ENCODE measurements around the gene CA5A.
"Not testable (repeated sequence)": the region's sequence is repeated elsewhere in the genome, so short reads cannot be mapped to it uniquely, and the experiment has no call there.

CA5A gene

GRCh38 chr16:87936375-87937230 lies at the start of gene CA5A:
Gene CA5A, minus strand, starts transcription at chr16:87936529. Its CDS starts 79 bp downstream, at chr16:87936450.
- no peak for DNase-seq (ENCODE audit: low read depth in 2 of 2)

DNA sequence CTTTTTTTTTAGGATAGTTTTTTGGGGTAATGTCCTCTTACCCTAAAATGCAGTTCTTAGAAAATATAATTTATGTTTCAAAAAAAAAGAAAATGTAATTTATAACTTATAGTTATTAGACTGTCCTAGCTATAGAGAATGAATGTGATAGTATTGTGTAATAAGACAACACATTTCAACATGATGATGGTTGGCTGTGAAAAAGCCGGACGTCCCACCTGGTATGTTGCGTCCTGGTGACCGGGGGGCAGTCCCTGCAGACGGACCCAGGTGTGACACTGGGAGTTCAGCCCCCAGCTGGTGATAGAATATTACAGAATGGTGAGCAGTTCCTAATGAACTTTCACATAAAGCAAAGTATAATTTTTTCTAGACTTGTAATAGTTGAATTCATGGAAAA lies 49.2 kb upstream of the CA5A start:
- not testable (repeated sequence) for DNase-seq (ENCODE audit: low read depth in 2 of 2)

DNA sequence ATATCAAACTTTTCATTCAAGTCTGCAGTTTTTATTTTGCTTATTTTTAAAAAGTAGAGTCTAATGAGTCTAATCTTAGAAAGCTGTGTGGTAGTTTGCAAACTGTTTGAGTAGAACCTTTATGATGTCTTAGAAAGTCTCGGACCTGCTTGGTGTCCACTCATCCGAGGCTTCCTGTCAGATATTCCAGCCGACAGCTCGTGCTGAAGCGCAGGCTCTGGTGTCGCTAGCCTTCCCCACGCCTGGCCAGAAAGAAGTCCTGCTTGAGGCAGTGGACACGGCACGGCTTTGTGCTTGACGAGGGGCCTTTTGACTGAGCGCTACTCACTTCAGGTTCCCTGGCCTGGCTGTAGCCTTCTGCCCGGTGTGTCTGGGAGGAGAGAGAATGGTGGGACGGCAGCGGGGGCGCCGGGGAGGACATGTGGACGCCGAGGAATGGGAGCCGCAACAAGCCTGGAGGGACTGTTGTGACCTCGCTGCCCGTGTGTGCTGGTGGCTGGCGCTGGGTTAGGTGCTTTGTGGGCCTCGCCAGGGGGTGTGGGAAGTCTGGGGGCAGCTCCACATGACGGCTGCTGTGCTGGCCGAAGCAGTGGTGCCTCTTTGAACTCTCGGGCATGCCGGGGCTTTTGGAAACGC lies 48.4 kb upstream of the CA5A start:
- no peak for DNase-seq (ENCODE audit: low read depth in 2 of 2)

- DNase-seq (ENCODE audit: low read depth in 2 of 2), result not testable (repeated sequence)
Measured at GRCh38 chr16:87984180-87984579, 47.9 kb upstream of the CA5A start.

GRCh38 chr16:87983737-87984097 lies 47.4 kb upstream of the CA5A start:
- DNase-seq (ENCODE audit: low read depth in 2 of 2), result not testable (repeated sequence)

DNA sequence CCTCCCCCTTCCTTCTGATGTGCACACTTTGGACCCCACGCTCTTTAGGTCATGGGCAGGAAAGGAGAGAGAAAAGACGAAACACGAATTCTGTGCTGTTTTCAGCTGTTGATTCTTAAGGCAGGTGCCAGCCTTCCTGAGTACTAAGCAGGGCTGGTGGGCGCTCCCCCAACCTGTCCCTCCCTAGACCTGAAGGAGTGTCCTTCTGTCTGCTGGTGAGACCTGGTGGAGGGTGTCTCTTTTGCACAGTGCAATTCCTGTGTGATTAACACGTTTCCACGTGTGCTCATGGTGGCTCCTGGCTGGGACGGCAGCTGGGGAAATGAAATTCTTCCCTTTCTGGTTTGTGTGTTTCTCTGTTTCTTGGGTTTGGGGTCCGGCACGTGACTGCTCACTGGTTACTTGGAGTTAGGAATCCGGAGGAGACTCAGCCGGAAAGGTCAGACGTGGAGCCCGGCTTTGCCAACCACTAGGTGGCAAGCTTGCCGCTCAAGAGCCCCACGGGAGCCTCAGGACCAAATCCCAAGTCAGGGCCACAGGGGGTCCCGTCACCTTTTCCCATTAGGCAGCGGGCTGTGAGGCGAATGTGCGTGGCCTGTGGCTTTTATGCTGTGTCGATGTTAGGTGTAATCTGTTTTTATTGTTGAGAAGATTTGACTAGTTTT lies 46.9 kb upstream of the CA5A start:
- not testable (repeated sequence) for DNase-seq (ENCODE audit: low read depth in 2 of 2)

DNA sequence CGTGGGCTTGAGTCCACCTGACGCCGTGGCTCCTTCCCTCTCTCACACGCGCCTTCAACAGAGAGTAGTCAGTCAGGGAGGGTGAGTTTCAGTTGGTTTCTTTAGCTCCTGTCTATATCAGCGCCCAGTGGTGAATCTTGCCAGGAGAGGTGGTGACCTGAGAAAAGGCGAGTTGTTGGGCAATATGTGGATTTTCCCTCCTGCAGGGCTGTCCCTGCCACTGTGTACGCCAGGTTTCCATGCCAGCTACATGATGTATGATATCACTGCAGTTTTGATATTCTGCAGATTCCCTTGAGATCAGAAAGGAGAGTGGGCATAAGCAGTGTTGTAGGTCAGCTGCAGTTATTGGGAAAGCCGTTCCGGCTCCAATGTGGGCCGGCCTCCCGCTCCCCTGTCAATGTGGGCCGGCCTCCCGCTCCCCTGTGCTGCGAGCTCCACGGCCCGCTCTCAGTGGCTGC lies 46.3 kb upstream of the CA5A start:
- DNase-seq (ENCODE audit: low read depth in 2 of 2), result no peak

DNA sequence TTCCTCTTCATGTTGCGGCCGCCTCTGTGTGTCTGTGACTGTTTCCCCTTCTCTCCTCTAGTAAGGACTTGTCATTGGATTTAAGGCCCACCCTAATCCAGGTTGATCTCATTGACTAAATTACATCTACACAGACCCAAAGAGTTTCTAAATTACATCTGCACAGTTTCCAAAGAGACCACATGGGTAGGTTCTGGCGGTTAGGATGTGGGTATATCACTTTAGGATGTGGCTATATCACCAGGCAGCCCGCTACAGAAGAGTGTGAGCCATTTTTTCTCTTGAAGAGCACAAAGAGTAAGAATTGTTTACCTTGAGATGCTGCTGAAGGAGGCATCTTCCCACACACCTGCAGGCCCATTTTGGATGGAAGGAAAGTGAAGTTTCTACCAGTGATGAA lies 45.0 kb upstream of the CA5A start:
- peak in 1 of 2 donors; percentile 23 for DNase-seq (ENCODE audit: low read depth in 2 of 2)

GRCh38 chr16:87979911-87980630 lies 43.7 kb upstream of the CA5A start:
- DNase-seq (ENCODE audit: low read depth in 2 of 2), result not testable (repeated sequence)

DNA sequence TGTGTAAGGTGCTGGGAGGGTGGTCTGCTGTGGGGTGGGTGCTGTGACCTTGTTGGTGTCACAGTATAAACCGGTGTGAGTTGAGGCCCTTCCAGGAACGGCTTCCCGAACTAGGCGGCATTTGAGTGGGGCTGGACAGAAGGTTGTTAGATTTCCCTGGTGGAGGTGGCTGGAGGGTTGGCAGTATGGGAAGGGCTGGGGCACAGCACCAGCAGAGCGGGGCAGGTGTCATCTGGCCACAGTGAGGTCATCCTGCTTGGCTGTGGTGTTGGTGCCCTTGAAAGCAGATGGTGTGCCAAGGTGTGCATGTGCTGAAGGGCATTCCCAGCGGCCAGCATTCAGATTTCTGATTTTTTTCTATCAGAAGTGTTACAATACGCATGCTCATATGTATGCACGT lies 43.0 kb upstream of the CA5A start:
- DNase-seq (ENCODE audit: low read depth in 2 of 2), result no peak

GRCh38 chr16:87978127-87978526 lies 41.8 kb upstream of the CA5A start:
- no peak for DNase-seq (ENCODE audit: low read depth in 2 of 2)

DNA sequence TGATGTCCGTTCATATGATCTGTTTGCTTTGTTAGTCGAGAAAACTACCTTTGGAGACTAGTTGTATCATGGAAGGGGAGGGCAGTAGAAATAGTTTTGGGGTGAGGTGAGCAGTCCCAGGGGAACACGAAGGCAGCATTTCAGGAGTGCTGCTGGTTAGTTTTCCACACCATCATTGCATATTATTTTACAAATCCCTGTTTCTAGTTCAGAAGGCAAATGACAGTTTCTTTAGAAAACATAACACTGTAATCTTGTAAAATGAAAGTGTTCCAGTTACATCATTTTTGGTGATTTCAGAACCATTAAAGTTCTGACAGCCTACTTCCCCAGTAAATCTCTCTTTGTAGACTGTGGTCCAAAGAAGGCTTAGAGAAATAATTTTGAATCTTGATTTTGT lies 40.3 kb upstream of the CA5A start:
- no peak for DNase-seq (ENCODE audit: low read depth in 2 of 2)

DNA sequence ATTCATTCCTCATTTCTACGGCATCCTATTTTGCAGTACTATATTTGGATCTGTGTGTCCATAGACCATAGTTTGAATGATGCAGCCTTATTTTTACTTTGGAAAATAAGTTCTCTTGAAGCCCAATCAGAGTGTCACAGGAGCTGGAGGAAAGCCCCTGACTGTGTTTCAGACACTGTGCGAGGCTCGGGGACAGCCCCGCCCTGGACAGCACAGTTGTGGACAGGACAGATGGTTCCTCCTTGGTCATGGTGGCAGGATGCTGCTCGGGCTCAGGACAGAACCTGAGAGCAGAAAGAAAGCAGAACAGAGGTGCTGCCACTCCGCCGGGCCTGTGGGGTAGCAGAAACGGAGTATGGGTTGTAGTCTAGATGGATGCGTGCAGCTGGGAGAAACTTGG lies 37.8 kb upstream of the CA5A start:
- DNase-seq (ENCODE audit: low read depth in 2 of 2), result no peak

DNA sequence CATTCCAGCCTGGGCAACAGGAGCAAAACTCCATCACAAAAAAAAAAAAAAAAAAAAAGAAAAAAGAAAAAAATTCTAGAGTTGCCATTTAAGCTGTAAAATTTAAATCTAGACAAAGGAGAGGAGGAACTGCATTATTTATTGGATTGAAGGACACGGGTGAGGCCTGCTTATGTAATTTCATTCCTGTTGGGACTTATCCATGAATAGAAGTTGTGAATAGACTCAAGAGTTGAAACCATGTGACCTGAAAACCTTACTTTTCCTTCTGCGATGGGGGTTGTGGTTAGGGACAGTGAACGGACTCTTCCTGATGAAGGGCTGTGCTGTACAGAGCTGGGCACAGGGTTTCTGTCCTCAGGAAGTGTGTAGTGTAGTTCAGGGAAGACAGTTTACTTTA lies 37.4 kb upstream of the CA5A start:
- no peak for DNase-seq (ENCODE audit: low read depth in 2 of 2)

DNA sequence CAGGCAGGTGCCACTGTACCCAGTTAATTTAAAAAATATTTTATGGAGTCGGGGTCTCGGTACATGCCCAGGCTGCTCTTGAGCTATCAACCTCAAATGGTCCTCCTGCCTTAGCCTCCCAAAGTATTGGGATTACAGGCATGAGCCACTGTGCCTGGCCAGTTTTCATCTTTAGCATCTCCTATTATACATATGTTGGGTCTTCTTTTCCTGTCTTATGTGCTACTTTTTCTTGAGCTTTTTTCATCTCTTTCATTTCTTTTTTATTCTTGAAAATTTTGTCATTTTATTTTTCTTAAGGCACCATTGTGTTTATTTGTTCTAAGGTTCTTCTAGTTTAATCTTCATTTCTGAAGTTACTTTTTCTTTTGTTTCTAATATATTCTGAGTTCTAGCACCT lies 35.6 kb upstream of the CA5A start:
- DNase-seq (ENCODE audit: low read depth in 2 of 2), result no peak

- no peak for DNase-seq (ENCODE audit: low read depth in 2 of 2)
Measured at GRCh38 chr16:87970186-87970585, 33.9 kb upstream of the CA5A start.

DNA sequence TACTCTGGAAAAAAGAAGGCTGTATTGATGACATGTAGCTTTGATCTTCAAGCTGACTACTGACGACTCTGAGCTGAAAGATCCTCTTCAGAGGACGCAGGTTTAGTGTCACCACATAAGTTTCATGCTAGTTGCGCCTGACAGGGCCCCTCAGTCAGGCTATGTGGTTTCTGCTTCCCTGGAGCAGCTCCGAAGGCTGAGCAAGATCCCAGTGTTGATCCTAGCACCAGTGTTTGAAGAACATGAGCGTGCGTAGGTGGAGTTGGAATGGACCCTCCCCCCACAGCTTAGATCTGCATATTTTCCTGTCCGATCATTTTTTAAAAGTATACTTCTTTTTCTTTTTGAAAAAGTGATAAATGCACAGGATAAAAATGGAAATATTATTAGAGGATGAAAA lies 32.2 kb upstream of the CA5A start:
- no peak for DNase-seq (ENCODE audit: low read depth in 2 of 2)

GRCh38 chr16:87966685-87967185 lies 30.4 kb upstream of the CA5A start:
- no peak for DNase-seq (ENCODE audit: low read depth in 2 of 2)

- DNase-seq (ENCODE audit: low read depth in 2 of 2), result no peak
Measured at GRCh38 chr16:87966064-87966645, 29.8 kb upstream of the CA5A start.

GRCh38 chr16:87965417-87965816 lies 29.1 kb upstream of the CA5A start:
- no peak for DNase-seq (ENCODE audit: low read depth in 2 of 2)

DNA sequence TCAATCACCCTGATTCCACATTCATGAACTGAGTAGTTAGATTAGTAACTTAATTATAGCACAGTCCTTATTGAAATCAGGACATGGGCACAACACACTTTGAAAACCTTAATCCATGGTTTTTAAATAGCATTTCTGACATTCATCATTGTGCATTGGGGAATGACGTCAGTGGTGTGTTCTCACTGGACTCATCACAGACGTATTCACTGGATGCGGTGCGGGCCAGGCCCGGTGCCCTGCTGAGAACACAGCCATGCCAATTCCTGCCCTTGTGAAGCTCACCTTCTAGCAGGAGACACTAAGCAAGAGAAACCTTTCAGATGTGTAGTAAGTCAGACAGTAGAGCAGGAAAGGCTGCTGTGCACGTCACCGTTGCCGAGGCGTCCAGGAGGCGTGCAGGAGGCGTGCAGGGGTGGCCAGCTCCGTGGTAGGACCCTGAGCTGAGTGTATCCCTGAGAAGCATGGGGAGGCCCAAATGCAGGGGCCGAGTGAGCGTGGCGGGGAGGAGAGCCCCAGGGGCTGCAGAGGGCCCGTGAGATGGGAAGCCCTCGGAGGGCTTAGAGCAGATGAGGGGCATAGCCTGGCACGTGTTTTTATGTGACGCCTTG lies 27.8 kb upstream of the CA5A start:
- no peak for DNase-seq (ENCODE audit: low read depth in 2 of 2)

Measured in stimulated activated CD8-positive, alpha-beta memory T cell treated with anti-CD3 and anti-CD28 coated beads, Interleukin-2, amount 100 ng/mL, for 48 hours (primary cell).